Trophoblast cell (in vitro differentiated cells and primary cell): ENCODE results near the gene IGIP.

Experiments
- DNase-seq, 2 donors: peaks; one replicate each; pipeline ENCODE4 v3.0.0-alpha.2; 2016
- H2AFZ ChIP-seq: 2 replicates; pipeline ENCODE4 v1.6.1; 2013; ENCODE audit warnings: low read length, moderate library complexity, mild to moderate bottlenecking; ENCODE audit not compliant: insufficient read depth, poor library complexity
- H2AK5ac ChIP-seq: 2 replicates; pipeline ENCODE4 v1.6.1; 2013; ENCODE audit warnings: mild to moderate bottlenecking, low read length
- H2BK120ac ChIP-seq: 2 replicates; pipeline ENCODE4 v1.6.1; 2013; ENCODE audit warnings: low read length, mild to moderate bottlenecking, moderate library complexity; ENCODE audit not compliant: insufficient read depth, poor library complexity
- H2BK12ac ChIP-seq: 2 replicates; pipeline ENCODE4 v1.6.1; 2013; ENCODE audit warnings: mild to moderate bottlenecking, low read length, moderate library complexity
- H2BK5ac ChIP-seq: 2 replicates; pipeline ENCODE4 v1.6.1; 2013; ENCODE audit warnings: low read length, low read depth, moderate library complexity, mild to moderate bottlenecking; ENCODE audit not compliant: poor library complexity
- H3K14ac ChIP-seq: 2 replicates; pipeline ENCODE4 v1.6.1; 2013; ENCODE audit warnings: mild to moderate bottlenecking, low read length
- H3K18ac ChIP-seq: 2 replicates; pipeline ENCODE4 v1.6.1; 2013; ENCODE audit warnings: mild to moderate bottlenecking, low read length
- H3K23ac ChIP-seq: 2 replicates; pipeline ENCODE4 v1.6.1; 2013; ENCODE audit warnings: low read length
- H3K27ac ChIP-seq: 2 replicates; pipeline ENCODE4 v1.5.1; 2013; ENCODE audit warnings: low read depth, mild to moderate bottlenecking, inconsistent platforms, low read length, moderate library complexity
- H3K27me3 ChIP-seq: 2 replicates; pipeline ENCODE4 v1.6.1; 2013; ENCODE audit warnings: inconsistent platforms, mild to moderate bottlenecking, low read length, moderate library complexity; ENCODE audit not compliant: insufficient read depth
- H3K36me3 ChIP-seq, 2 experiments: 1 replicate in 1 of 2; 2 replicates in 1 of 2; pipeline ENCODE4 v1.6.1; 2013; ENCODE audit warnings: low read length in 2 of 2, mild to moderate bottlenecking in 2 of 2, moderate library complexity in 1 of 2; ENCODE audit not compliant: insufficient read depth in 2 of 2, control insufficient read depth in 1 of 2
- H3K4ac ChIP-seq: 2 replicates; pipeline ENCODE4 v1.6.1; 2013; ENCODE audit warnings: low read depth, mild to moderate bottlenecking, low read length, moderate library complexity
- H3K4me1 ChIP-seq, 2 experiments: 1 replicate in 1 of 2; 2 replicates in 1 of 2; pipeline ENCODE4 v1.6.1; 2013; ENCODE audit warnings: low read length in 2 of 2, mild to moderate bottlenecking in 2 of 2, moderate library complexity in 1 of 2; ENCODE audit not compliant: insufficient read depth in 2 of 2, control insufficient read depth in 1 of 2
- H3K4me2 ChIP-seq: 2 replicates; pipeline ENCODE4 v1.6.1; 2013; ENCODE audit warnings: inconsistent platforms, mild to moderate bottlenecking, low read length, moderate library complexity
- H3K4me3 ChIP-seq: 2 replicates; pipeline ENCODE4 v1.5.1; 2013; ENCODE audit warnings: mild to moderate bottlenecking, low read depth, low read length, inconsistent platforms
- H3K79me1 ChIP-seq: one replicate; pipeline ENCODE4 v1.6.1; 2013; ENCODE audit warnings: low read length
- H3K79me2 ChIP-seq: 2 replicates; pipeline ENCODE4 v1.6.1; 2013; ENCODE audit warnings: low read length, mild to moderate bottlenecking; ENCODE audit not compliant: control insufficient read depth, insufficient read depth, poor library complexity
- H3K9ac ChIP-seq: 2 replicates; pipeline ENCODE4 v1.6.1; 2013; ENCODE audit warnings: mild to moderate bottlenecking, low read length
- H3K9me3 ChIP-seq: 2 replicates; pipeline ENCODE4 v1.6.1; 2013; ENCODE audit warnings: low read depth, mild to moderate bottlenecking, control low read depth, inconsistent platforms, low read length; ENCODE audit not compliant: insufficient read depth
- H4K12ac ChIP-seq: 2 replicates; pipeline ENCODE4 v1.6.1; 2013; ENCODE audit warnings: low read depth, mild to moderate bottlenecking, low read length, moderate library complexity
- H4K8ac ChIP-seq: 2 replicates; pipeline ENCODE4 v1.6.1; 2013; ENCODE audit warnings: low read depth, mild to moderate bottlenecking, low read length, moderate library complexity
- H4K91ac ChIP-seq: one replicate; pipeline ENCODE4 v1.6.1; 2013; ENCODE audit warnings: low read depth, mild to moderate bottlenecking, low read length, moderate library complexity
- WGBS: extraction: QIAGEN DNeasy Blood & Tissue Kit; methylation state at CpG from one replicate; pipeline ENCODE4 v1.1.7; 2013; ENCODE audit warnings: missing lambda C conversion rate; ENCODE audit not compliant: insufficient read length, insufficient coverage; ENCODE audit errors: extremely low coverage; 5-methylcytosine and 5-hydroxymethylcytosine counted together

The IGIP gene

GRCh38 chr5:140178482-140179116 lies 52.9 kb downstream of the IGIP start:
- no peaks in the 10 kb centered on the region for H3K36me3 ChIP-seq
- H4K91ac ChIP-seq: no peak overlapping the region
- no peak overlapping the region for H2AK5ac ChIP-seq
- no peaks in the 10 kb centered on the region for H3K27me3 ChIP-seq
- H3K4me1 ChIP-seq: peaks cover 2 to 6% of the 10 kb centered on the region in 2 experiments
- H3K4me2 ChIP-seq: no peak overlapping the region
- H2BK120ac ChIP-seq: no peak overlapping the region
- no peak overlapping the region for H3K23ac ChIP-seq
- H2AFZ ChIP-seq: no peak overlapping the region
- no peak overlapping the region for H3K4ac ChIP-seq
- no peak overlapping the region for H3K27ac ChIP-seq
- no peak overlapping the region for H3K4me3 ChIP-seq
- no peak overlapping the region for H4K12ac ChIP-seq
- no peak overlapping the region for H3K14ac ChIP-seq
- no peak for DNase-seq
- H2BK12ac ChIP-seq: no peak overlapping the region
- H4K8ac ChIP-seq: no peak overlapping the region
- no peak overlapping the region for H3K18ac ChIP-seq
- peaks cover 3% of the 10 kb centered on the region for H3K79me2 ChIP-seq
- no peak overlapping the region for H3K9ac ChIP-seq
- H3K9me3 ChIP-seq: peaks cover 1% of the 10 kb centered on the region
- no peak overlapping the region for H2BK5ac ChIP-seq
- peaks cover 13% of the 10 kb centered on the region for H3K79me1 ChIP-seq
- no CpG with 5 or more reads among the region's 6 CpGs for WGBS
